ENCODE results near the gene ARL13B.
"Not testable (repeated sequence)": the region's sequence is repeated elsewhere in the genome, so short reads cannot be mapped to it uniquely, and the experiment has no call there.

The ARL13B gene

DNA sequence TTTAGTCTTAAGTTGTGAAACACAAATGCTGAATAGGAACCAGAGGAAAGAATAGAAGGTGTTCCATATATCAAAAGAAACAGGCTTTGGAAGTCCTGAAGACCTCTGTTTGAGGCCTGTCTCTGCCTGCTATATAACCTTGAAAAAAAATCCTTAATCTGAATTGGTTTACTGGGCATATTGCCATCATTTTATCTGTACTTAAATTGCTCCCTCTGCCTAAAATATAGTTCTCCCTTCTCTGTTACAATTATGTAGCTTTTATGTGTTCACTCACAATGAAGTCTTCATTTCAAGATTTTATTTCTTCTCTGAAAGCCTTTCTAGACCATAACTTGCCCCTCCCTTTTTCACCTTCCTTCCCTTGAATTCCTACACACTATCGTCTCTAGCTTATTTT is 21.2 kb downstream of the ARL13B start:
- DNase-seq = no peak

DNA sequence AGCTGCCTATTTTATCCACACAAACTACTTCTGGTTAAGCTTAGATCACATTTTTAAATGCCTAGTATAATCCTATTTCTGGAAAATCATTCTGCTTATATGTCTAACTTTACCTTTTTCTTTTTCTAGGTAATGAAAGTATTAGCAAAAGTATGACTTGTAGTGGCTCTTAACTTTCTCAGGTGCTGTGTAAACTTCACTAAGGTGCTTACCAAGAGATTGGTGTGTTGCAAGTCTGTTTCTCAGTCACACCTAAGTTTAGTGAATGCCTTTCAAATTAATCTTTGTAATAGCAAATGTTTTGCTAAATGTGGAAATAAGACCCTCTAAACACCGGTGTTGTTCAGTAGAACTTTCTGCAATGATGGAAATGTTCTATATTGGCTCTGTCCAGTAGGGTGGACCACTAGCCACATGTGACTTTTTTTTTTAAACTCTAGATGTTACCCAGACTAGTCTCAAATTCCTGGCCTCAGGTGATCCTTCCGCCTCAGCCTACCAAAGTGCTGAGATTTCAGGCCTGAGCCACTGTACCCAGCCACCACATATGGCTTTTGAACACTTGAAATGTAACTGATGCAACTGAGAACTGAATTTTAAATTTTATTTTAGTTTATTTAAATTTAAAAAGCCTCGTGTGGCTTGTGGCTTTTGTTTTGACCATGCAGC is 22.0 kb downstream of the ARL13B start:
- no peak for DNase-seq

DNA sequence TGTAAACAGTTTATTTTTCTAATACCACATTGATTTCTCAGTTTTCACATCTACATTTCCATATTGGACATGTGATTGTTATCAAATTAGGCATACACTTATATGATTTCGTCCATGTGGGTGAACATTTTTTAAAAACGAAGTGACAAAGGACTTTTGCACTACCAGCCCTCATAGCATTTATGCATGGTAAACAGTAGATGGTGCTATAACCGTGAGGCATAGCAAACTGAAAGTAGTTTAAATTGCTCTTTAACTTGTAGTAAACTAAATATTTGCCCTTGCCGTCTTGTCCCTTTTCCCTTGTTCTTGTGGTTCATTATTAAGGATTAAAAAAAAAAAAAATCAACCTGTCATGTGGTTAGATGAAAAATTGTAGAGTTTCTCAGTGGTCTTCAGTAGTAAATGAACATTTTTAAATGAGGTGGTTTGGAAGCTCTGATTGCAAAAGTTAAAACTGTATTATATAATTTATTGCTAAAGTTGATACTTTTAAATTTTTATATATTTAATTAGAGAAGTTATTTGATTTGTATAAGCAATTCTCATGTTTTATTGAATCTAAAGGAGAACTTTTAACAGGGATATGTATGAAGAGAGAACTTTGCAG is 24.5 kb downstream of the ARL13B start:
- DNase-seq = peak; percentile 68

DNA sequence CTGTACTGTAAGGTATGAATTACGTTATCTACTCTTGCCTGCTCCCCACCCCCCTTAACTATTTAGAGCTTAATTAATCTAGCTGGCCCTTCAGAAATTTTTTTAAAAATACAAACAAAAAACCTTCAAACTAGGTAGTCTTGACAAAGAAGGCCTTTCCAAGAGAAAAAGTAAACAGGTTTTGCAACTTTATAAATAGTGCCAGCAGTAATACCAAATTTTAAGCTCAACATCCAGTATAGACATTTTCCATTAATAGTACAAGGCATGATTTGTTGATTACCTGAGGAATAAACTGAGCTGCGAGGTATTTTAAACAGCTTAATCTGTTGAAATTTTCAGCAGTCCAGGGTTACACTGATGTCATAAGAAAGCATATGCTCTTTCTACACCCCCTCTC is 28.3 kb downstream of the ARL13B start:
- DNase-seq = no peak

DNA sequence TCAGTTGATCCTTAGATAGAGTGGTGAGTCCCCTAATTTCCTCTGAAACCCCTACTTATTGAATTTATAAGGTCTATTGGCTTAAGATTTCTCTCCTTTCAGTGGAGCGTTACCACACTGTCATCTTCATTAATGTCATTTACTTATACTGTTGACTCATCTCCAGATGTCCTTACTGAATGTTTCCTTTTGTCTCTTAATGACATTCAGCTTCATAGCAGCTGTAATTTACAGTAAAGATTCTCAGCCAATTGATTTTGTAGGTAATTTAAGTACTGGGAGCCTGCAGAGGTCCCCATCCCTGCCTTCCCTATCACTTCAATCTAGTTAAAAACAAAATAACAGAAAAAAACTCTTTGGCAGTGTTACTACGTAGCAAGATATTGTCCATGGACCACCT is 29.7 kb downstream of the ARL13B start:
- no peak for DNase-seq

DNA sequence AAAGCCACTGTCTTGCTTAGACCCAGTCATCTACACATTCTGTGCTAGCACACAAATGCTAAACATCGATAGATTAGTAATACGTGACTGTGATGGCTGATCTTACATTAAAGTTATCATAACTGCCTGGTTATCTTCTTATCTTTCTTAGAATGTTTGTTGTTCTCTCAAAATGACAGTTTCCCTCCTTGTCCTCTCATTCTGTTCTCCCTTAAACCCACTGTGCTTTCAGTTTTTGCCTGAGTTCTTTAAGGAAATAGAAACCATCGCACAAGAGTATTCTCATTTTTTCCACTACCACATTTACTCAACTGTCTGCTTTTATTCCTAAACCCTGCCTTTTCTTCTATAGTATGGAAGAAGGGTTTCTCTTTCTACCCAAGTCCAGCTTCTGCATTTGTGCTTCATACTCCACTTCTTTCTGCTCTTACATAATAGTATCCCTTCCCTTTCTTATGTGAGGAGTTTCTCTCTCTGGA is 31.3 kb downstream of the ARL13B start:
- DNase-seq = no peak

DNA sequence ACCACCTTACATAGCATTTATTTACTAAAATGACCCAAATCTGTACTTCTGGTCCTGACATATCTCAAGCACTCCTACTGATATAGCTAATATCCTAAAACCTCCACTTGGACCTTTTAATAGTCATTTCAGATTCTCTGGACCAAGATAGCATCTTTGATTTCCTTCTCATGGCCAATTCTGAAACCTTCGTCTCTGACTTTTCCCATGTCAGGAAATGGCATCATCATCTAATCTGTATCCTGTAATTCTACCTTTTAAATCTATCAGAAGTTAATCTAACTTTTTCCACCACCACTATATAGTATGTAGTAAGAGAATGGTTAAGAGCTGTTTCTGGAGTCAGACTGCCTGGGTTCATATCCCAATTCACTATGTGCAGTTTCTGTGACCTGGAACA is 32.2 kb downstream of the ARL13B start:
- DNase-seq = no peak

DNA sequence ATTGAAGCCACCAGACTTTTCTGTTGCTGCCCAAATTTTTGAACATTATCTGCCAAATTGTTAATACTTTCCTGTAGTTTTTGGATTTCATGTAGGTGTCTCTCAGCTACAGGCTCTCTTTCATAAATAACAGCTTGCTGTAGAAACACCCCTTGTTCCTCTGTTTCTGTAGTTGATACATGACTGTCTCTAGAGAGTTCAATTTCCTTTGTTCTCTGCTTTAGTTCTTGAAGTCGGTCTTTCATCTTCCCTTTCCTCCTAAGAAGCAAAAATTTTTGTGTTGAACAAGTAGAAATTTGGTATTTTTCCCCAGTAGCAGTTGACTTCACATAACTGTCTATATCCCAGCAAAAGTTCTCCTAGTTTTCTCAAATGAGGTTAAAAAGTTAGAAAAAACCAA is 35.1 kb downstream of the ARL13B start:
- no peak for DNase-seq

DNA sequence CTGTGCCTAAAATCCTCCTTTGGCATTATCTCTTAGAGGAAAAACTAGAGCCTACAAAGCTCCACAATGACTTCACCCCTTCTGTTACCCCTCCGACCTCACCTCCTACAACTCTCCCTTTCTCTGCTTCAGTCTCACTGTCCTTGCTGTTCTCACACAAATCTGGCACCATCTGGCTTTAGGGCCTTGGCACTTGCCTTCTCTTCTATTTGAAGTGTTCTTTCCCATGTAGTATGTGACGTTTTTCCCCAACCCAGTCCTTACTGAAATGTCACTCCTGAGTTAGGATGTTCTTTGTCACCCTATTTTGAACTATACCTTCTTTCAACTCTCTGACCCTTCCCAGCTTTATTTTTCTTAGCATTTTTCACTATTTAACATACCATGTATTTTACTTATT is 39.7 kb downstream of the ARL13B start:
- no peak for DNase-seq

DNA sequence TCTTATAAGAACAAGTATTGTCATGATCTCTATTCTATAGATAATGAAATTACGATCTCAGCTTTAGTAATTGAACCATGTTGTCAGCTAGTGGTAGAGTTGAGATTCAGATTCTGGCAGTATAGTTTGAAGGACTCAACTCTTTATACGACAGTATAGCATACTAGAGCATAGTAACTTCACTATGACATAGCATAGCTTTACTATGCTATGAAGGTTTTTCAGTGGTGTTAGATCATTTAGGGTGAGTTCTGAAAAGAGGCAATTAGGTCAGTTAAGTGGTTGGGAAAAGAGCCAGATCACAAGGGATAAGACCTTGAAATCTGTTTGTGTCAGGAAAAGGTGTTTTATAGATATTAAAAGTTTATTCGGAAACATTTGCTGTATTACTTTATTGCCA is 40.3 kb downstream of the ARL13B start:
- no peak for DNase-seq

DNA sequence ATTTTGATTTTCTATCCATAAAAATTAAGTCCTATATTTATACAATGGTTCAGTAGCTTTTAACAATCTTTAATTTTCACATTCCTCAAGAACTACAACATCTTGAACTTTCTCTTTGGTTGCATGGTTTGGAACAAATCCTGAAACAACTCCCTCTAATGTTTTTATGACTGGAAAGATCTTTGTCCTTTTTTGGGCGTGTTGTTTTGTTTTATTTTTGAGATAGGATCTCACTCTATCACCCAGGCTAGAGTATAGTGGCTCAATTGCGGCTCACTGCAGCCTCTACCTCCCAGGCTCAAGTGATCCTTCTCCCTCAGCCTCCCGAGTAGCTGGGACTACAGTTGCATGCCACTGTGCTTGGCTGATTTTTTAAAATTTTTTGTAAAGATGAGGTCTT is 44.4 kb downstream of the ARL13B start:
- peak; percentile 38 for DNase-seq

DNA sequence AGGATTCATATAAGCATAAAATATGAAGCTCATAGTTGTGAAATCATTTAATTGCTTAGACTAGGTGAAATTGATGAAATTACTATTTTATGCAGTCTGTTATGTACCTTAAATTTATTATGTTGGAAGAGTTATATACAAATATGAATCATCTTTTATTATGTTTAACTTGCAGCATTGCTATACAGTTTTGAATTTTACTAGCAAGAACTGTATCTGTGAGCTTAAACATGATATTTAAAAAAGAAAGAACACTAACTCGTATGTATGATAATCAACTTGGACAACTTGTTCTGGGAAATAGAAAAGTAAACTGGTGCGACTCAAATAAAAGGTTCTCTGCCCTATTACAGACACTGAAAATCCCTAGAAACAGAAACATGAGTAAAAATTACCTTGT is 46.7 kb downstream of the ARL13B start:
- no peak for DNase-seq

DNA sequence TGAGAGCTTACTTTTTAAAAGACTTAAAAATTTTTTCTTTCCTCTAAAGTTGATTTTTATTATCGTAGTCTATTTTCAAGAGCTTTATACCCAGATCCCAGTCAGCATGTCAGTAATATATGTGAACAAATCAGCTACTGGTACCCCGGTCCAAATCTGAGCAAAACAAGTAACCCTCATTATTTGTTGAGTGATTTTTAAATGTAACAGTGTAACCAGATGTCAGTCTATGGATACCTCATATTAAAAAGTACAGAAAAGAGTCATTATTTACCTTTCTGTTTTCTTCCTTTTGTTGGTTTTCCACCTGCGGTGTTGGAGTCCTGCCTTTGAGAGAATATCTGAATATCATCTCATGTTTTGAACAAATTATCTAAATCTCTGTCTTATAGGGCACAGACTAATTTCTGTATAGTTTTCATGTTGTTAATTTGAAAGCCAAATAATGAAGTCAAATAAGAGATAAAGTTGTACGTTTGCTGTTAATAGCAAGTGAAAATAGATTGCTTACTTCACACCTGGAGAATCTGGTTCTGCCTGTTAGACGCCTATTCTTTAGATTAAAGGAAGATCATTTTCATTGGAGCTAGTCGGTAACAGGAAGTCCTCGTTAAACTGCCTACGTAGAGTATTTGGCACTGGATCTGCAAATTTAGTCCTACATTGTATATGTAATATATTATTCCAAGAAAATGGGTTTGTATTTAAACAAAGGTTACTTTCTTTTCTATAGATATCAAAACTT is 48.3 kb downstream of the ARL13B start, which contains the start of gene STX19:
TSS of gene STX19 (minus strand) at position 505 of the 745 bp plus-strand sequence. CDS start 13,328 bp downstream, outside the sequence.
- no peak for DNase-seq

DNA sequence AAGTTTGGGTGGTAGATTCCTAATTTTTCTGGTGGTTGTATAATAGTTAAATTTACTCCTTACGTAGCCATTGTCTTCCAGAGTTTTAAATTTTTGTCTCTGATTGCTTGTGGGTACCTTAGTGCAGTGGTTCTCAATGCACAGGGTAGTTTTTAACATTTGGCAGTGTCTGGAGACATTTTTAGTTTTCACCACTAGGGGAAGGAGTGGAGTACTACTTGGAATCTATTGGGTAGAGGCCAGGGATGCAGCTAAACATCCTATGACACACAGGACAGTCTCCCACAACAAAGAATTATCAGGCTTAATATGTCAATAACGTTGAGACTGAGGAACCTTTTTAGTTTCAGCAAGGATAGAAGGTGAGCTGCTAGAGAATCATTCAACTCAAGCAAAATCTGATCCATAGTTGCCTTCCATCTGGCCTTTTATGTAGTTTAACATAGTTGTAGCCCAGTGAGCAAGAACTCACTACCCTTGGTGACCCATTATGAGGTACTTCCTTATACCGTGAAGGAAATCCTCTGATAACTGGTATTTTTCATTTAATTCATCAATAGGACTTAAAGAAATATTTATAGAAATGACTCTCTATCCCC is 57.1 kb downstream of the ARL13B start:
- DNase-seq = peak; percentile 55

DNA sequence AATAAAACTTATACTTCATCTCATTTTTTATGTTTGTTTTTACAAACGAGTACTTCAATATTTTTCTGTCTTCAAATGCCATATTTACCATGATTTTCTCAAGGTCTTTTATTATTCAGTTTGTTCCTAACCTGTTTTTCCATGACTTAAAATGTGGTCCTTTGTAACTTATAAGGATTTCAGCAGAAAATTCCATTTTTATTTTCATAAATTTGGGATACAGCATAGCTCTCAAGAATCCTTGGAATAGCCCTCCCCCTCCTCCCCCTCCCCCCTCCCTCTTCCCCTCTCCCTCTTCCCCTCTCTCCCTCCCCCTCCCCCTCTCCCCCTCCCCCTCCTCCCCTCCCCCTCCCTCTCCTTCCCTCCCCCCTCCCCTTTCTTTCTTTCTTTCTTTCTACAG is 63.3 kb downstream of the ARL13B start:
- DNase-seq = no peak

DNA sequence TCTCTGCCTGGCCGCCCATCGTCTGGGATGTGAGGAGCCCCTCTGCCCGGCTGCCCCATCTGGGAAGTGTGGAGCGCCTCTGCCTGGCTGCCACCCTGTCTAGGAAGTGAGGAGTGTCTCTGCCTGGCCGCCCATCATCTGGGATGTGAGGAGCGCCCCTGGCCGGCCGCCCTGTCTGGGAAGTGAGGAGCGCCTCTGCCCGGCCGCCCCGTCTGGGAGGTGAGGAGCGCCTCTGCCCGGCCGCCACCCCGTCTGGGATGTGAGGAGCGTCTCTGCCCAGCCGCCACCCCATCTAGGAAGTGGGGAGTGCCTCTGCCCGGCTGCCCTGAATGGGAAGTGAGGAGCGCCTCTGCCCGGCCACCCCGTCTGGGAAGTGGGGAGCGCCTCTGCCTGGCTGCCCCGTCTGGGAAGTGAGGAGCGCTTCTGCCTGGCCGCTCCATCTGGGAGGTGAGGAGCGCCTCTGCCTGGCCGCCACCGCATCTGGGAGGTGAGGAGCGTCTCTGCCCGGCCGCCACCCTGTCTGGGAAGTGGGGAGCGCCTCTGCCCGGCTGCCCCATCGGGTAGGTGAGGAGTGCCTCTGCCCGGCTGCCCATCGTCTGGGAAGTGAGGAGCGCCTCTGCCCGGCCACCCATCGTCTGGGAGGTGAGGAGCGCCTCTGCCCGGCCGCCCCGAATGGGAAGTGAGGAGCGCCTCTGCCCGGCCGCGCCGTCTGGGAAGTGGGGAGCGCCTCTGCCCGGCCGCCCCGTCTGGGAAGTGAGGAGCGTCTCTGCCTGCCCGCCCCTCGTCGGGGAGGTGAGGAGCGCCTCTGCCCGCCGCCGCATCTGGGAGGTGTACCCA is 64.4 kb downstream of the ARL13B start:
- DNase-seq = not testable (repeated sequence)

DNA sequence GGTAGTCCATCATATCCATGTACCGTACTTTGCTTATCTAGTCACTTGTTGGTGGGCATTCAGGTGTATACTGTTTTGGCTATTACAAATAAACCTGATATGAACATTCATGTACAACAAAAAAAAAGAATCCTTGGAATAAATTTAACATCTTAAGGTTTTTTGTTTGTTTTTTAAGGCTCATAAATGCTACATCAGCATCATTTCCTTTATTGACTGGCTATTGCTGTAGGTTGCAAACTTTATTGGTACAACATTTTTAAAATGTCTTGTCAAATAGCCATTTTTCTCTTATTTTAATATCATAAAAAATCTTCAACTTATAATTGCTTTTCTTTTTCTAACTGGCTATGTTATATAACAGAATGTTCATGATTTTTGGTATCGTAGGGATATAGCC is 66.6 kb downstream of the ARL13B start:
- DNase-seq = no peak

DNA sequence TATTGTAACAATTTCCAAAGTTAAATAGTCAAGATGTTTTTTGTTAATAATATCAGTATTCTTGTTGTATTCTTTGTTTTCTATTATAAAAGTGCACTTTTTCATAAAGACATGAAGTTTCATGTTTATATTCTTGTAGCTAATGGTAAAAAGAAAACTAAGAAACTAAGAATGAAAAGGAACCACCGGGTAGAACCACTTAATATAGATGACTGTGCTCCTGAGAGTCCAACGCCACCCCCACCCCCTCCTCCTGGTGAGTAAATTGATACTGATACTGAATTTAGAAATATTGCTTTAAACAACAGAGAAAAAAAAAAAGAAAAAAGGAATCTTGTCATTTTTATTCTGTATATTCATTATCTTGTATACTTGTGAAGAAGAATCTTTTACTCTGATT is 69.3 kb downstream of the ARL13B start:
- DNase-seq = no peak

DNA sequence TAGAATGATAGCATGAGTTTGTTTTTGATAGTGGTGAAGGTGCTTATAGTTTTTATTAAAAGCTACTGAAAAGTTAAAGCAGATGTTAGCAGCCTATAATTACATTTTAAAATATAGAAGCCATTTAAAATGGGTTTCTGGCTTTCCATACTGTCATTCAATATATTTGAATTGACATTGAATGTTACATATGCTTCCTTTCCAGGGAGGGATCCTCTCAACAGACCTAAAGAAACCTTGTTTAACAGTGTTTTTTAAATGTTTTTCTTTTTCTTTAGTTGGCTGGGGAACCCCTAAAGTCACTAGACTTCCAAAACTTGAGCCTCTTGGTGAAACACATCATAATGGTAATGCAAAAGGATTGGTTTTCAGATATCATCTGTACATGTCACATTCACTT is 70.6 kb downstream of the ARL13B start:
- no peak for DNase-seq

DNA sequence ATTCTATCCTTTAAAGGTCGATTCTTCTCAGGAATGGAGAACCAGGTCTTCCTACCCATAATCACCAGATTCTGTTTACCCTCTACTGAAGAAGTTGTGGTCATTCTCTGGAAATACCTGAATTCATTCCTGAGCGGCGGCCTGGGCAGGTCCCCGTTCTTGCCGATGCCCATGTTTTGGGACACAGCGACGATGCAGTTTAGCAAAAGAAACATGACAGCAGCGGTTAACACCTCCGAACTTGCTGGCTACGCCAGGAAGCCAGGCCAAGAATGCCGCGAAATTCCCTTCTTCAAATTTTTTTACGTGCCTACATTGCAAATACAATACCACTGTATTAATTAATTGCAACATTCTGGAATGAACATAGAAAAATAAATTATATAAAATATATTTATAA is 81.3 kb downstream of the ARL13B start:
- DNase-seq = no peak

DNA sequence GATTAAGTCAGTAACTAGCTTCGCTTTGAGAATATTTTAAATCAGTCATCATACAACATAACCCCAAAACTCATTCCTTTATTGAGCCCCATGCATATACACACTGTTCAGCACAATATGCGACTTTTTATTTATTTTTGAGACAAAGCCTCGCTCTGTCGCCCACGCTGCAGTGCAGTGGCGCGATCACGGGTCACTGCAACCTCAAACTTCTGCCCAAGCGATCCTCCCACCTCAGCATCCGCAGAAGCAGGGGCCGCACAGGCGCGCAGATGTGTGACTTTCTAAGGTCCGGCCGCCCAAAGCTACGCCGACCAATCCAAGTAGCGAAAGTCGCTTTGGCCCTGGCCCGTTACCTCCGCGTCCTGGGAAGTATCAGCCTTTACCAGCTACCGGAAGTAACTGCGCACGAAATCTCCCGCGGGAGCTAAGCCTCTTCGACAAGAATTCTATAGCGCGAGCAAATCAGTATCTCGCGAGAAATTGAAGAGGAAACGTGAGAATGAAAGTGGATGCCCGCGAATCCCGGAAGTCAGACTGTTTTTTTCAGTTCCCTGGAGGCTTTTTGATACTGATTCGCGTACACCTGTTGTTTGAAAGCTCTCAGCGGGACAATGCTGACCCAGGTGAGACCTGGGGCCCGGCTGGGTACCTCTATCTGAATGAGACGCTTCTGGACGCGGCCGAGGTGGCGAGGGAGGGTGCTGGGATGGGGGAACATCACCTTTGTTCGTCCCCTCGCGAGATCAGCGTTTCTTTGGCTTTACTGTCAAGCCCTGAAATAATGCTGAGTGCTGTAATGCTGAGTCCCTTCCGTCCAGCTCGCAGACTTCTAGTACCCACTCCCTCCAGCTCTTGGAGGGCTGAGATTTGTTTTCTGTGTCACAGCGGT is 82.8 kb downstream of the ARL13B start, which contains the start of the genes DHFR2 and NSUN3:
TSS of gene DHFR2 (minus strand) at position 404 of the 892 bp plus-strand sequence. CDS start 1,405 bp downstream, outside the sequence.
TSS of gene NSUN3 (plus strand) at position 549 of the 892 bp plus-strand sequence. CDS start at position 615, 66 bp downstream.
- peak; percentile 98 for DNase-seq
